GM19035 (cell line): ENCODE data around the gene YLPM1.

ENCODE experiments used
- ATAC-seq: cut with Tn5 transposase; IDR thresholded peaks from one replicate; pipeline ENCODE4 v1.9.1; 2021; ENCODE audit not compliant: unreplicated experiment

The YLPM1 gene

DNA sequence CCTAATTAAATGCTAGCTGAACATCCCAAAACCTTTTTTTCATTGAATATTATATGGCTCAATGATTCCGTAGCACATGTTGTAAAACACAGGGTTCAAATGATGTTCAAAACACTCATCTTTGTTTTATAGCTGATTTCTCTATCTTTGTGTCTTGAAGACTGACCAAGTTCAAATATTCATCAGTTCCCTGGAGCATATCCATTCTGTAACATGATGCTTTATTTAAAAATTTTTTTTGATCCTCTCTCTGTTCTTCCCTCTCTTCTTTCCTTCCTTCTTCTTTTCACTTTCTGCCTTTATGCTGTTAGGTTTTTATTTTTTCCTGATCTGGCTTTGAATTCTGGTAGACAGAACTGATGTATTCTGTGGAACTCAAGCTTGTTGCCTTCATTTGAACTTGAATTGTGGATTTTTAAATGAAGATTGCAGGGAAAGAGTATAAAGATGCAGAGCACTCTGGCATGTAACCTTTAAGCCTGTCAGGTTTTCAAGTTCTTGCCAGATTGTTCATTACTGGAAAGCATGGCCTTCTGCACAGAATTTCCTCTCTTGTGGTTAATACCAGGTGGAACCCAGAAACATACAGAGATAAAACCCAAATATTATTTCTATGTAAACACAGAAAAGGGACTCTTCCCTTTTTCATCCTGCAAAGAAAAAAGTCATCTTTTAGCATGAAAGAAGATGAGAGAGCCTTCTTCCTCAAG is 73.3 kb downstream of the YLPM1 start:
- ATAC-seq: no peak

DNA sequence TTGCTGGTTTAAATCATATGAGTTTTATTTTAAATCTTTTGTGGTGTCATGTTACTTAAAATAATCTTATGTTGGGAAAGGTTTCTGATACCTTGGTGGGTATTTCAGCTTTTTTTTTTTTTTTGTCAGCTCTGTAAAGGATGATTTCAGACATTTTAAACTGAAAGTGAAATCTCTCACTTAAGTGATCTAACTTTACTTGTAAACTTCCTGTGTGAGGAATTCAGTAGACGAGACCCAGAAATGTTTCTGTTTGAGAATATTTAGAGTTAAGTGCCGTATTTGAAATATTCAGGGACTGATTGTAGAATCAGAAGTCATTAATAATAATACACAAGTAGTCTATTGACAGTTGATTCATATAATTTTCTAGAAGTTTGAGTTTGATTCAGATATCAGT is 75.0 kb downstream of the YLPM1 start:
- no peak for ATAC-seq

DNA sequence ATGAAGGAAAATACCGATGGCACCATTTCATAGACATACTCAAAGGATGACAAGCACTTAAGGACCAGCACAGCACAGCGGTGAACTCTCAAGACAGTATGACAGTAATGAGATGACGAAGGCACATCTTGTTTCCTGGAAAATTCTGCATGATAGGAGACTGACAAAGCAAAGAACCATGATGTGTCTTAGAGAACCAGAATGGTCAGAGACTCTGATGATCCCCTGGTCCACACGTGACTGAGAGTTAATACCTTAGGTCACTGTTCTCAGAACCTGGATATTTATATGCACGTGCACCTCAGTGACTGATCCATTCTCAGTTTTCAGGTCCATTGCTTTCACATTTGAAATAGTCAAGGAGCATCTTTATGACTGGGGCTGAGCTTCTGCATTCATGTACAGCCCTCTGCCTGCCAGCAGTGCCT is 77.5 kb downstream of the YLPM1 start:
- peak; percentile 42 for ATAC-seq

DNA sequence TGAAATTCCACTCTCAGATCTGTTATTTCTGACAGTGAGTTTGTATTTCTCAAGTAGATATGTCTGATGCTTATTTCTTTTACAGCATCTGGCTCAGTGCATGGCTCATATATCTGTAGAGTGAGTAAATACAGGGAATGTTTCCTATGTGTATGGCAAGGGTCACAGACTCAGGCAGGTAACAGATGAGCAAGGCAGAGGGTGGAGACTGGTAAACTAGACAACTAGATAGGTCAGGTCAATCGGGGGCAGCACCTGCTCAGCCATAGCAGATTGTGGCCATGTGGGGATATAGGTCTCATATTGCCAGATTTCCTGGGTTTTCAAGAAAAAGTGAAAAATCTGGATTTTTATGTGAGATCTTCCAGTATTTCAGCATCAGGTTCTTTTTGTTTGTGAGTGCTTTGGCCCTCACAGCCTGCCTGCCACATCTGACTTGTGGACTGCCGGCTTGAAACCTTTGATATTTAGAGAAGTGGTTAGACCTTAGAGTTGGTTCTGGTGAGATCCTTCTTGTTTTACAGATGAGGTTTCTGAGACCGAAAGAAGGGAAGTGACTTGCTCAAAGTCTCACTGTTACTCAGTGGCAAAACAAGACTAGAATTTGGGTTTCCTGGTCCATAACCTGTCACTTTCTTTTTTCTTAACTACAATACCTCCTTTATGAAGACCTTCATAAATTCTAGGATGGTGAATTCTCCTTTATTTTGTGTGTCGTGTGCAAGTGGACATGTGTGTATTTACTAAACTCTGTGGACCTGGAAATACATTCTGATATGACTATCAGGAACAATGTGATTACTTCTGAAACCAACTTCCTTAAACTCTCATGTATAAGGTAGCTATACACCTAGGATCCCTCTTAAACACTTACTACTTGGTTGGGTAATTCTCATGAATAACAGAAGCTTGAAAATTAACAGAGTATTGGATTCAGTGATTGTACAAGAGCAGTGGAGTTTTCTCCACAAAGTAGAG is 78.4 kb downstream of the YLPM1 start:
- peak; percentile 73 for ATAC-seq

GRCh38 chr14:74843653-74844052 is 80.5 kb downstream of the YLPM1 start:
- no peak for ATAC-seq

- no peak for ATAC-seq
Observed at GRCh38 chr14:74846168-74846567, 83.1 kb downstream of the YLPM1 start.

GRCh38 chr14:74846968-74847665 is 84.0 kb downstream of the YLPM1 start:
- ATAC-seq: no peak

DNA sequence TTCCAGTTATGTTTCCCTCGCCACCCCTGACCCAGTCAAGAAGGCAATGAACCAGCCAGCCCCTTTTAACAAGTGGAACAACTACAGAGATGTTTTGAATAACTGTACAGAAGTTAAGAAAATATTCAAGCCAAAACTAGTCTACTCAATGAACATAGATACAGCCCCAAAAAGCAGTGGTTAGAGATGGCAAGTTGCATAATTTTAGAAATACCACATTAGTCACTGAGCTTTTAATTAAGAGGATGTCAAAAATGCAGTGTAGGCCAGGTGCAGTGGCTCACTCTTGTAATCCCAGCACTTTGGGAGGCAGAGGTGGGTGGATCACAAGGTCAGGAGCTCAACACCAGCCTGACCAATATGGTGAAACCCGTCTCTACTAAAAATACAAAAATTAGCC is 85.7 kb downstream of the YLPM1 start:
- no peak for ATAC-seq

- ATAC-seq: no peak
Observed at GRCh38 chr14:74852922-74853530, 89.9 kb downstream of the YLPM1 start.

DNA sequence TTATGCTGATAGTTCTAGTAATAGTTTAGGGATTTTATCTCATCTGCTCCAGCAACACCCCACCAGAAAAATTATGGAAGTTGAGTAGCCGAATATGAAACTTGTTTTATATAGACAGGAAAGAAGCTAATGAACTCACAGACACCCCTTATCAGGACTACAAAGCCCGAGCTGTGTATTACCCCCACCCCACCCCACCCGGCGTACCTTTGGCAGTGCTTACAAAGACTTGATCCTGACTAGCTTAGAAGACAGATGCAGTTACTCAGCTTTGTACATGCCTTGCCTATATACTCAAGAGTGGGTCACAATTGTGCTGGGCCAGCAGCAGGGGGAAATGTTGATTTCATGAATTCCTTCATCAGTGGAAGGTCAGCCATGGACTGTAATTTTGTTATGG is 90.5 kb downstream of the YLPM1 start:
- ATAC-seq: no peak

- no peak for ATAC-seq
Observed at GRCh38 chr14:74855021-74855420, 91.9 kb downstream of the YLPM1 start.

GRCh38 chr14:74855945-74856344 is 92.8 kb downstream of the YLPM1 start:
- ATAC-seq: no peak

DNA sequence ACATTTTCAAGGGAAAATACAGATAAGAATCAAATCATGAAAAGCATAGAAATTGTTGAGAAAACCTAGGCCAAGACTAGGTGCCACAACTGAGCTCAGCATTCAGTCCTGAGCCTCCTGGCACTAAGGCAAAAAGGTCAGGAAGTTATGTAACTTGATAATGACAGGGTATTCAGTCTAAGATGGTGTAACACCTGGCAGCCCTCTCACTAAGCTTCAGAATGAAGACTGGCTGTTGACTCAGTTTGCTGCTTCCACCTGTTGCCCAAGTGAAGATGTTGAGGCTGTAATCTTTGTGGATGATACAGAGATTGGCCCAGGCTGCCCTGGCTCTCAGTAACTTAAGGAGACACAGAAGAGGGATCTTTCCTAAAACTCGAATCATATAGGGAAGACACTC is 93.2 kb downstream of the YLPM1 start:
- ATAC-seq: no peak

DNA sequence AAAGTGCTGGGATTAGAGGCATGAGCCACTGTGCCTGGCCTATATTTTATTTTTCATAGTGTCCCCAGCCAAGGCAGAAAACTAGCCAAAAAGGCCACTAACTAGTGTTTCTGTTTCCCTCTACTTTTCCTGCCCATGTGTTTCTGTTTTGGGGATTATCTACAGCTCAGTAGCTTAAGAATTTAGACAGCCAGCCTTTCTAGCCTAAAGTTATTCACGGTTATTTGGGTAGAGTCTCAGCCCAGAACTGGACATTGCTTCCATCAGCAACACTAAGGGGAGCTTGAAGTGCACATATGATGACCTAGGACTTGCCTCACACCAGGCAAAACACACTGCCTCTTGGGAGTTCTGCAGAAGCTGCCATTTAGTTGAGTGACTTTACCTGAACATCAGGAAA is 94.9 kb downstream of the YLPM1 start:
- no peak for ATAC-seq

GRCh38 chr14:74859757-74860552 is 96.8 kb downstream of the YLPM1 start:
- ATAC-seq: no peak

DNA sequence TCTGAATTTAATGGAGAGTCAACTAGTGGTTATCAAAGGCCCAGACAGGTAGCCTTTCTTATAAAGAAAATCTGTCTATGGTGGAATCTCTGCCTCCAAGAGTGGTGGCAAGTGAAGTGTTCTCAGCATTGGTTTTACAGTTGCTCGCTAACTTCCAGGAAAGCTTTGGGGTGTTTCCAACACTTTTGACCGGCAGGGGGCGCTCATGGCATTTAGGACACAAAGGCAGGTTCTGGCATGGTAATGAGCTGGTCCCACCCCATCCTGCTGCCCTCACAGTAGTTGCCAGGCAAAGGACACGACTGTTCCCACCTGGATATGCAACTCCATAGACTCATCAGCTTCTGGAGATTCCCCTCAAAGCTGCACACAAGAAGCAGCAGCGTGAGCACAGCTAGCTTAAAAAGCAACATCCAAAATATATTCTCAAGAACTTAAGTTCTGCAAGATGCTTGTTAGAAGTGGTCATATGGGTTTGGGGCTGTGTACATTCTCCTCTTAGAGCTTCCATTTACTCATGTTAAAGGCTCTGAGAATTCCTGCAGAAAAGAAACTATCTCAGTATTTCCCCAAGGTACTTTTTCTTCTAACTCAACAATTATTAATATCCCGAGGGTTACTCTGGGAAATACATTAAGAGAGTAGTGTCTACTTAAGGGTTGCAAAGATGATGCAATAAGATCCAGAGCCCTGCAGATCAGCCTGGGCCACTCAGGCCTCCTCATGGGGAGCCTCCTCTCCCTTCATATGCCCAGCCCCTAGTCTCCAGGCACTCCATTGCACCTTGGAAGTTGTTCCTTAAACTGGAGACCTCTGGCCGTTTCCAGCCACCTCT is 98.0 kb downstream of the YLPM1 start:
- no peak for ATAC-seq

DNA sequence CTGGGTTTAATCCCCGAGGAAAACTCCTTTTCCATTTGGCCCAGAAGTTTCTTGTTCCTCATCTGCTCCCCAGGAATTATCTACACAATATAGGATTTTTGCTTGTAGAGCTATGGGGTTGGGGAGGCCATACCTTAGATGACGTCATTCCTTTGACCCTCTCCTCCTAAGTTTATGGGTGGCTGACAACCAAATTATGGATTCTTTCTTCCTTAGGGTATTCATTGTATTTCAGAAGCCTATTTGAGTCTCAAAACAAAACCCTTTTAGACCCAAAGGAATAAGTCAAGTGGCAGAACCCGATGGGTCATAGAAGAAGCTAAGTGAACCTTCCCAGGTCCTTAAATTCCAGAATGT is 98.6 kb downstream of the YLPM1 start:
- no peak for ATAC-seq

- no peak for ATAC-seq
Observed at GRCh38 chr14:74863274-74863673, 100.2 kb downstream of the YLPM1 start.

- ATAC-seq: no peak
Observed at GRCh38 chr14:74864198-74864597, 101.1 kb downstream of the YLPM1 start.

GRCh38 chr14:74865156-74865555 is 102.0 kb downstream of the YLPM1 start:
- no peak for ATAC-seq
